Measurements from ENCODE around the gene CDC37L1.

CDC37L1 gene

GRCh38 chr9:4668604-4669003 lies 10.8 kb upstream of the CDC37L1 start:
- no peak for DNase-seq (ENCODE audit: low spot score)

- no peak for DNase-seq (ENCODE audit: low spot score)
Measured at GRCh38 chr9:4669890-4670289, 9.5 kb upstream of the CDC37L1 start.

- DNase-seq (ENCODE audit: low spot score), result no peak
Measured at GRCh38 chr9:4670591-4670990, 8.8 kb upstream of the CDC37L1 start.

- DNase-seq (ENCODE audit: low spot score), result no peak
Measured at GRCh38 chr9:4671737-4672136, 7.6 kb upstream of the CDC37L1 start.

GRCh38 chr9:4674783-4675182 lies 4.6 kb upstream of the CDC37L1 start:
- peak; percentile 65 for DNase-seq (ENCODE audit: low spot score)

GRCh38 chr9:4677392-4677791 lies 2.0 kb upstream of the CDC37L1 start:
- no peak for DNase-seq (ENCODE audit: low spot score)

GRCh38 chr9:4678679-4679267 lies 596 bp upstream of the CDC37L1 start:
- no peak for DNase-seq (ENCODE audit: low spot score)

- DNase-seq (ENCODE audit: low spot score), result no peak
Measured at GRCh38 chr9:4680173-4680525, 780 bp downstream of the CDC37L1 start.

GRCh38 chr9:4680750-4681149 lies 1.4 kb downstream of the CDC37L1 start:
- DNase-seq (ENCODE audit: low spot score), result no peak

GRCh38 chr9:4684820-4685219 lies 5.5 kb downstream of the CDC37L1 start:
- DNase-seq (ENCODE audit: low spot score), result no peak

GRCh38 chr9:4686112-4686511 lies 6.7 kb downstream of the CDC37L1 start:
- DNase-seq (ENCODE audit: low spot score), result no peak

- DNase-seq (ENCODE audit: low spot score), result no peak
Measured at GRCh38 chr9:4686584-4686983, 7.2 kb downstream of the CDC37L1 start.

- no peak for DNase-seq (ENCODE audit: low spot score)
Measured at GRCh38 chr9:4689021-4689420, 9.7 kb downstream of the CDC37L1 start.

GRCh38 chr9:4689687-4690104 lies 10.3 kb downstream of the CDC37L1 start:
- no peak for DNase-seq (ENCODE audit: low spot score)

GRCh38 chr9:4690144-4690543 lies 10.8 kb downstream of the CDC37L1 start:
- DNase-seq (ENCODE audit: low spot score), result no peak

- DNase-seq (ENCODE audit: low spot score), result no peak
Measured at GRCh38 chr9:4691795-4692194, 12.4 kb downstream of the CDC37L1 start.

- no peak for DNase-seq (ENCODE audit: low spot score)
Measured at GRCh38 chr9:4700091-4700490, 20.7 kb downstream of the CDC37L1 start.

- no peak for DNase-seq (ENCODE audit: low spot score)
Measured at GRCh38 chr9:4700932-4701331, 21.6 kb downstream of the CDC37L1 start.

- no peak for DNase-seq (ENCODE audit: low spot score)
Measured at GRCh38 chr9:4701526-4701925, 22.2 kb downstream of the CDC37L1 start.

GRCh38 chr9:4704129-4704528 lies 24.8 kb downstream of the CDC37L1 start:
- DNase-seq (ENCODE audit: low spot score), result no peak

GRCh38 chr9:4706021-4706420 lies 26.7 kb downstream of the CDC37L1 start:
- DNase-seq (ENCODE audit: low spot score), result no peak

GRCh38 chr9:4706971-4707622 lies 27.7 kb downstream of the CDC37L1 start:
- no peak for DNase-seq (ENCODE audit: low spot score)

GRCh38 chr9:4709380-4709779 lies 30.0 kb downstream of the CDC37L1 start:
- DNase-seq (ENCODE audit: low spot score), result no peak

GRCh38 chr9:4713849-4714248 lies 34.5 kb downstream of the CDC37L1 start:
- no peak for DNase-seq (ENCODE audit: low spot score)

All from AG08396 (cell line).